GM12878 (cell line): ENCODE measurements around the gene PRPF6. TPM values are rescaled to one million over a fixed set of nuclear protein-coding genes. Genes with fewer than 3 reads are reported as not detected.
A peak's percentile ranks its signal among the peaks of the same experiment; 100 is the strongest.

Experiments
- ASH2L ChIP-seq: fragments of 300-600, 200-600 bp; sonication (generic); IDR thresholded peaks from 2 replicates; pipeline ENCODE4 v1.6.1; 2017; ENCODE audit warnings: low read depth, mild to moderate bottlenecking, borderline replicate concordance
- BACH1 ChIP-seq: fragments of 450-650 bp; IDR thresholded peaks from 2 replicates; pipeline ENCODE4 v1.6.1; 2017; ENCODE audit warnings: mild to moderate bottlenecking, borderline replicate concordance
- CEBPZ ChIP-seq: fragments of 150-350 bp; IDR thresholded peaks from 2 replicates; pipeline ENCODE4 v1.6.1; 2016; ENCODE audit warnings: low read depth, low read length
- CHD1 ChIP-seq: IDR thresholded peaks from 2 replicates; pipeline ENCODE4 v1.6.1; 2012; ENCODE audit warnings: low read depth, low read length, improper control_type of control experiment
- CREM ChIP-seq: IDR thresholded peaks from 2 replicates; pipeline ENCODE4 v1.6.1; 2014; ENCODE audit warnings: antibody characterized with exemption, low read depth
- ELK1 ChIP-seq: IDR thresholded peaks from 2 replicates; pipeline ENCODE4 v1.6.1; 2012; ENCODE audit warnings: low read depth, low read length, improper control_type of control experiment
- EP300 ChIP-seq, 2 experiments: fragments of 150-350 bp in 1 of 2; IDR thresholded peaks; 2 replicates each; pipeline ENCODE4 v1.6.1; 2011 to 2012; ENCODE audit warnings: low read depth in 2 of 2, low read length in 2 of 2, borderline replicate concordance in 1 of 2, improper control_type of control experiment in 1 of 2, inconsistent platforms in 1 of 2; ENCODE audit not compliant: control insufficient read depth in 1 of 2
- FOXM1 ChIP-seq: IDR thresholded peaks from 2 replicates; pipeline ENCODE4 v1.6.1; 2012; ENCODE audit warnings: low read depth, mild to moderate bottlenecking, inconsistent platforms, low read length, moderate library complexity
- HDAC6 ChIP-seq: fragments of 200-600 bp; sonication (generic); IDR thresholded peaks from one replicate; pipeline ENCODE4 v1.8.0; 2017; ENCODE audit warnings: antibody characterized with exemption; ENCODE audit not compliant: unreplicated experiment
- JUND ChIP-seq: IDR thresholded peaks from 2 replicates; pipeline ENCODE4 v1.6.1; 2012; ENCODE audit warnings: low read depth, mild to moderate bottlenecking, low read length, improper control_type of control experiment, moderate library complexity
- KDM1A ChIP-seq: fragments of 200-600 bp; sonication (generic); IDR thresholded peaks from 2 replicates; pipeline ENCODE4 v1.6.1; 2016; ENCODE audit warnings: borderline replicate concordance
- MTA3 ChIP-seq: IDR thresholded peaks from 2 replicates; pipeline ENCODE4 v1.6.1; 2012; ENCODE audit warnings: low read length, inconsistent platforms, borderline replicate concordance
- MYB ChIP-seq: fragments of 150-350 bp; IDR thresholded peaks from 2 replicates; pipeline ENCODE4 v1.6.1; 2014; ENCODE audit warnings: mild to moderate bottlenecking, low read depth, low read length, borderline replicate concordance
- MYC ChIP-seq: IDR thresholded peaks from 2 replicates; pipeline ENCODE4 v1.6.1; 2011; ENCODE audit warnings: mild to moderate bottlenecking, low read length, moderate library complexity, inconsistent platforms; ENCODE audit not compliant: insufficient read depth, insufficient replicate concordance, insufficient read length, severe bottlenecking
- NBN ChIP-seq: fragments of 450-650 bp; IDR thresholded peaks from 2 replicates; pipeline ENCODE4 v1.6.1; 2016
- RBBP5 ChIP-seq: fragments of 200-600 bp; sonication (generic); conservative IDR thresholded peaks from 2 replicates; pipeline ENCODE4 v1.6.1; 2016
- RELB ChIP-seq: fragments of 450-650 bp; IDR thresholded peaks from 2 replicates; pipeline ENCODE4 v1.6.1; 2017; ENCODE audit warnings: low read depth, mild to moderate bottlenecking, moderate library complexity
- TCF12 ChIP-seq: IDR thresholded peaks from 2 replicates; pipeline ENCODE4 v1.6.1; 2011; ENCODE audit warnings: low read depth, mild to moderate bottlenecking, low read length
- TCF7 ChIP-seq: IDR thresholded peaks from 2 replicates; pipeline ENCODE4 v1.6.1; 2014; ENCODE audit warnings: antibody characterized with exemption, borderline replicate concordance
- USF1 ChIP-seq: IDR thresholded peaks from 2 replicates; pipeline ENCODE4 v1.6.1; 2011; ENCODE audit warnings: borderline replicate concordance, low read depth, mild to moderate bottlenecking, moderate library complexity, mixed read lengths, low read length; ENCODE audit not compliant: insufficient read depth; ENCODE audit errors: extremely low read length
- ZBED1 ChIP-seq: IDR thresholded peaks from 2 replicates; pipeline ENCODE4 v1.6.1; 2016; ENCODE audit warnings: borderline replicate concordance
- polyA plus RNA-seq, 11 experiments: library from polyadenylated mRNA; depleted of rRNA in 4 of 11; unstranded in 6 of 11; stranded (reverse) in 5 of 11; fragments of >200 nt; fragmentation: Nextera tagmentation in 4 of 11; fragmentation: Illumina TruSeq in 1 of 11; extraction: Ambion mirVana in 4 of 11; extraction: Trizol in 1 of 11; gene quantifications; 1 replicate in 1 of 11; 2 replicates in 10 of 11; pipeline versions ENCODE4 v1.2.1 to v1.2.3, GENCODE V29; 2011 to 2016; ENCODE audit warnings: inconsistent platforms in 2 of 11, missing spikeins in 2 of 11, low read depth in 1 of 11
- total RNA-seq, 4 experiments: library from RNA; depleted of rRNA in 3 of 4; stranded (reverse); fragments of >200 nt in 3 of 4; fragmentation: Illumina TruSeq in 1 of 4; extraction: Trizol in 1 of 4; gene quantifications; 2 replicates each; pipeline versions ENCODE4 v1.2.1 to v1.2.3, GENCODE V29; 2013 to 2021

PRPF6 gene
- total and polyA plus RNA-seq, 10 of the 15 experiments (the other 5 are each of a cell fraction or from before 2014, with no cell fraction given) = 5.0 to 102 (median 71.3) TPM

- TF ChIP-seq CEBPZ (no peak), ASH2L (no peak), TCF7 (no peak), CHD1 (no peak), MYB (no peak), TCF12 (peak; percentile 83), MTA3 (no peak), CREM (peak; percentile 69), MYC (no peak), KDM1A (no peak), FOXM1 (no peak), EP300 (IDR thresholded peaks at IDR 0.05; ENCODE audit: borderline replicate concordance in 1 of 2, control insufficient read depth in 1 of 2, low read depth in 2 of 2, low read length in 2 of 2) (no peak), HDAC6 (no peak), RELB (no peak), NBN (no peak), ZBED1 (no peak), BACH1 (peak; percentile 38; the same call in 1 of the 2 replicates), ELK1 (no peak; the same call in 1 of the 2 replicates), RBBP5 (no peak), USF1 (no peak), JUND (no peak)
These were observed 55.6 kb downstream of the PRPF6 start (continued) for GRCh38 chr20:64036346-64037198.
